HG03460 (cell line): ENCODE results near the gene ATP5PF.
"Not testable (repeated sequence)": the region's sequence is repeated elsewhere in the genome, so short reads cannot be mapped to it uniquely, and the experiment has no call there.

Experiments used
- ATAC-seq: cut with Tn5 transposase; IDR thresholded peaks from one replicate; pipeline ENCODE4 v1.9.1; 2021; ENCODE audit not compliant: unreplicated experiment

Gene ATP5PF

GRCh38 chr21:25732091-25732760, 2.5 kb downstream of the ATP5PF start:
- no peak for ATAC-seq

DNA sequence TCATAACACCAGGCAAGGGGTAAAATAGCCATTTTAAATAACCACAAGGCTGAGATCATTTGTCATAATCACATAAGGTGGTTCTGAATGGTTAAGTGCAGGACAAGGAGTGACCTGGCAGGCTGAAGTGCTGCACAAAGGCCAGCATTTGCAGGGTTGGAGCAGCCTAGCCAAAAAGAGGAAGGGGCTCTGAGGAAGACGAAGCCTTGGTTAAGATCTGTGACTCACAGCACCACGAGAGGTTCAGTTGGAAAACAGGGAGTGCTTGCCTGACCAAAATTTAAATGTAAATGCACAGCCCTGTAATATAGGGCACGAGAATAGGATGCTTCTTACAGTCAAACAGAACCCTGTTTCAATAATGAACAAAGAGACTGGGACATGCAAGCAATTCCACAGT, 12.1 kb downstream of the ATP5PF start:
- no peak for ATAC-seq

GRCh38 chr21:25721987-25722386, 12.7 kb downstream of the ATP5PF start:
- no peak for ATAC-seq

- no peak for ATAC-seq
These were observed 17.1 kb downstream of the ATP5PF start for GRCh38 chr21:25717491-25718147.

- ATAC-seq: not testable (repeated sequence)
These were observed 20.6 kb downstream of the ATP5PF start for GRCh38 chr21:25714066-25714465.

DNA sequence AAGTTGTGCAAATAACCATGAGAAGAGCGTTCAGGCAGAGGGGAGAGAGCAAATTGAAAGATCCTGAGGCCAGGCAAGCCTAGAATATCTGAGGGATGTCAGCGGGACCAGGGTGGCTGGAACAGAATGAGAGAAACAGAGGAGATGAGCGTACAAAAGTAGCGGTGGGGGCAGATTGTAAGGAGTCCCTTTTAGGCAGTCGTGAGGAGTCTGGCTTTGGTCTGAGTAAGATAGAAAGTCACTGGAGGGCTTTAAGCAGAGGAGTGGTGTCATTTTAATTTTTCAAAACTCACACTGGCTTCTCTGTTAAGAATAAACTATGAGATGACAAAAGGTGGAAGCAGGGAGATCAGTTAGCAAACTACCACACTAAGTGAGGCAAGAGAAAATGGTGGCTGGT, 24.2 kb downstream of the ATP5PF start:
- no peak for ATAC-seq

DNA sequence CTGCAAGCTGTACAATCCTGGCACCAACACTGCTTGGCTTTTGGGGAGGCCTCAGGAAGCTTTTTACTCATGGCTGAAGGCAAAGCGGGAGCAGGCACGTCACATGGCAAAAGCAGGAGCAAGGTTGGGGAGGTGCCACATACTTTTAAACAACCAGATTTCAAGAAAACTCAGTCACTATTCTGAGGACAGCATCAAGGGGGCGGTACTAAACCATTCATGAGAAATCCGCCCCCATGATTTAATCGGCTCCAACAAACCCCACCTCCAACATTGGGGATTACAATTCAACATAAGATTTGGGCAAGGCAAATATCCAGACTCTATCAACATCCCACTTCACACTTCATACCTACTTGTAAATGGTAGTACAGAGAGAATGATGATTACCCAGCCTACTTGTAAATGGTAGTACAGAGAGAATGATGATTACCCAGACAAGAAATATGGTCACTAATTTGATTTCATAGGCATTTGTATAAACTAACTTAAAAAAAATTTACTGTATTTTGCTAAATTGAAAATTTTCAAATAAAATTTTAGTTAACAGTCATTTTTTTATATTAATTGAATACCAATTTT, 24.9 kb downstream of the ATP5PF start:
- no peak for ATAC-seq

DNA sequence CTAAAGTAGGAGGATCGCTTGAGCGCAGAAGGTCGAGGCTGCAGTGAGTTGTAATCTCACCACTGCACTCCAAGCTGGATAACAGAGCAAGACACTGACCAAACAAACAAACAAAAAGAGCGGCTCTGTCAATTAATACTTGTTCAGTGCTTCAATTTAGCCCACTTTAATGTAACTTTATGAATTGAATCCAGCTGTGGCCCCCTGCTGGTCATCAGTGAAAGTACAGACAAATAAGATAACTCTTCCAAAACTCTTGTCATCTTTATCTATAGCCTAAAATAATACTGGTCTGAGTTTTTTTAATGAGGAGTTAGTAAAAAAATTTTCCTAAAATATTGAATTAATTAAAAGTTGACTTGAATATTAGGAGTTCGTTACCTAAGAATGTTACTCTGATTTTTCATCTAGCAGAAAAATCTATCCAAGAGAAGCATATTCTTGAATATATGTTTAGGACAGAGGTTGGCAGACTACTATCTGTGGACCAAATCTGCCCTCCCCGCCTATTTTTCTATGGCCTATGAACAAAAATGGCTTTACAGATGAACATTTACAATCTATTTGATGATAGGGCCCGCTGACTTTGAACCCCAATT, 26.1 kb downstream of the ATP5PF start:
- ATAC-seq: no peak

- ATAC-seq: no peak
These were observed 33.2 kb downstream of the ATP5PF start for GRCh38 chr21:25701529-25701928.

DNA sequence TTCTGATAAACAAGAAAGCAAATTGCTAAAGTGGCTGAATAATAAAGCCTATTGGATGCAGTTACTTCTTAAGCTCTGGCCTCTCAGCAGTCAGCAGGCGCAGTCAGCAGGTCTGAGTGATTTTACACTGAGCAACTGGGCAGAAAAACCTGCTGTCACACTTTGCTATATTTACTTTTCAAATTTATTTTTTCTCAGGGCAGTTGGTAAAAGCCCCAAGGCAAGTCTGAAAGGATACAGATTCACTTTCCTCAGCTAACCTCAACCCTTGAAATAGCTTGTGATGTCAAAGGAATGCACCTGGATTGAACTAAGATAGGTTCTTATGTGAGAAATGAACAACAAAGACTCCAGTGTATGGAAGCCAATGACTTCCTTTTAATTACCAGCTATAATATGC, 34.0 kb downstream of the ATP5PF start:
- no peak for ATAC-seq

DNA sequence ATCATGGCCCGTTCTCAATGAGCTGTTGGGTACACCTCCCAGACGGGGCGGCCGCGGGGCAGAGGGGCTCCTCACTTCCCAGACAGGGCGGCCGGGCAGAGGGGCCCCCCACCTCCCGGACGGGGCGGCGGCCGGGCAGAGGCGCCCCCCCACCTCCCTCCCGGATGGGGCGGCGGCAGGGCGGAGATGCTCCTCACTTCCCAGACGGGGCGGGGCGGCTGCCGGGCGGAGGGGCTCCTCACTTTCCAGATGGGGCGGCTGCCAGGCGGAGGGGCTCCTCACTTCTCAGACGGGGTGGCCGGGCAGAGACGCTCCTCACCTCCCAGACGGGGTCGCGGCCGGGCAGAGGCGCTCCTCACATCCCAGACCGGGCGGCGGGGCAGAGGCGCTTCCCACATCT, 39.2 kb downstream of the ATP5PF start:
- not testable (repeated sequence) for ATAC-seq

- ATAC-seq: no peak
These were observed 42.7 kb downstream of the ATP5PF start for GRCh38 chr21:25691976-25692375.

DNA sequence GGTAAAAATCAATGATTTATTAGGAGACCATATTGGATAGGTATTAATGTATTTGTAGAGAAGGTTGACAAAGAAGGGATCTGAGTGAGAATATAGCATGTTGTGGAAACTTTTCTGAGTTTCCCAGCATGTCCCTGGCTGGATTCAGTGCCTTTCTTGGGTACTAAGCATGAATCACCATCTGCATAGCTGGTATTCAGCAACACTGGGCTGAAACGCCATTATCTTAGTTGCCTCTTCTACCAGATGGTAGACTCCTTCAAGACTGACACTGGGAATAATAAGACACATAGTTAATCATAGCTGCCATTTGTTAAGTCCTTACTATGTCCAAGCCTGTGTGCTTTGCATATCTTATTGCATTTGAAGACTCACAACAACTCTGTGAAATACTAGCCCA, 45.5 kb downstream of the ATP5PF start:
- ATAC-seq: no peak

DNA sequence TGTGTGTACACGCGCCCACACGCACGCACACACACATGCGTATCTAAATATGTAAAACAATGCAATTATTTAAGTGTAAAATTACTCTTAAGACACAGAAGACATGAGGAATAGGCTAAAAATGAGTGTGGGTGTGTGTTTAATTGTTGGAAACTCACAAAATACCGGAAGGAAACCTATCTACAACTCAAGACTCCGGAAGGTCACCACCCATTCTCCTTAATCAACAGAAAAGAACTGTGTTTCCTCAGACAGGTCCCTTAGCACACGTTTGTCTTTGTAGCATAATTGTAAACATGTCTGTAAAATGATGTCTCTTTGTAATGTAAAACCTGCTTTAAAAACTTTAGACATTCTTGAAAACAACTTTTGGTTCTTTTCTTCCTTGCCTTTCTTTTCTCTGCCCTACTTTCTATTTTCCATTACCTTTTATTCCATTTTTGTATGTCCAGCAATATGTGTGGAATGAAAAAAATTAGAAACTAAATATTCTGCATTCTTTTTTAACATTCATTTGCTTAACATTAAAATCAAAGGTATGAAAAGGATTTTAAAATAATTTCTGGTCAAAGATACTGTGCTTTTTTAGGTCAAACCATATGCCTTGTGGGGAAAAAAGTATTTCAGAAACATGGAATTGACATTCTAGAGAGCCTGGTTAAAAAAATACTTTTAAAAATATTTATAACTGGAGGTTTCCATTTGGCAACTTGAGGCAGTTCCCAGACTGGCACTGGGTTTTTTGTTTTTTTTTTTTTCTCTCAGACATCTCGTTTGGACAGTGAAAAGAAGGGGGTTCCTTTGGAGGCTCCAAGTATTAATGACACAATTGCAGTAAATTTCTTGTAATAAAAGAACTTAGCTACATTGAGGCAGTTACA, 46.2 kb downstream of the ATP5PF start:
- ATAC-seq: no peak

DNA sequence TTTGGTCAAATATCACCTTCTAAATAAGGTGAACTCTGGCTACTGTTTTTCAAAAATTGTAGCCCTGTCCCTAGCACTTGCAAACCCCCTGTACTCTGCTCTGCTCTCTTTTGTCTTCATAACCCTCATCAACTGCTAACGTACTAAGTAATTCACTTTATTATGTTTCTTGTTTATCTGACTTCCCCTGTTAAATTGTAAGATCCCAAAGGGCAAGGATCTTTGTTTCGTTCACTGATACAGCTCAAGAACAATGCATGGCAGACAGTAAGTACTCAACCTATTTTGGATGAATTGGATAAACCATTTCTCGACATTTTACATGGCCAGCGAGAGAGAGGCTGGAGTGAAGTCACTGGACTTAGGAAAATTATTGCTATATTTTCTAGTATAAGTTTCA, 46.9 kb downstream of the ATP5PF start:
- no peak for ATAC-seq

- no peak for ATAC-seq
These were observed 52.3 kb downstream of the ATP5PF start for GRCh38 chr21:25682382-25682781.

- ATAC-seq: no peak
These were observed 58.3 kb downstream of the ATP5PF start for GRCh38 chr21:25676451-25676850.
